Stimulated activated CD8-positive, alpha-beta memory T cell treated with anti-CD3 and anti-CD28 coated beads, Interleukin-7, amount 100 ng/mL, for 4 hours (primary cell): ENCODE results near the gene TNFSF13.

Experiments used
- DNase-seq, 2 donors: peaks; one replicate each; pipeline ENCODE4 v3.0.0-alpha.2; 2020; ENCODE audit warnings: low read depth in 2 of 2

The TNFSF13 gene, protein sequence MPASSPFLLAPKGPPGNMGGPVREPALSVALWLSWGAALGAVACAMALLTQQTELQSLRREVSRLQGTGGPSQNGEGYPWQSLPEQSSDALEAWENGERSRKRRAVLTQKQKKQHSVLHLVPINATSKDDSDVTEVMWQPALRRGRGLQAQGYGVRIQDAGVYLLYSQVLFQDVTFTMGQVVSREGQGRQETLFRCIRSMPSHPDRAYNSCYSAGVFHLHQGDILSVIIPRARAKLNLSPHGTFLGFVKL

DNA sequence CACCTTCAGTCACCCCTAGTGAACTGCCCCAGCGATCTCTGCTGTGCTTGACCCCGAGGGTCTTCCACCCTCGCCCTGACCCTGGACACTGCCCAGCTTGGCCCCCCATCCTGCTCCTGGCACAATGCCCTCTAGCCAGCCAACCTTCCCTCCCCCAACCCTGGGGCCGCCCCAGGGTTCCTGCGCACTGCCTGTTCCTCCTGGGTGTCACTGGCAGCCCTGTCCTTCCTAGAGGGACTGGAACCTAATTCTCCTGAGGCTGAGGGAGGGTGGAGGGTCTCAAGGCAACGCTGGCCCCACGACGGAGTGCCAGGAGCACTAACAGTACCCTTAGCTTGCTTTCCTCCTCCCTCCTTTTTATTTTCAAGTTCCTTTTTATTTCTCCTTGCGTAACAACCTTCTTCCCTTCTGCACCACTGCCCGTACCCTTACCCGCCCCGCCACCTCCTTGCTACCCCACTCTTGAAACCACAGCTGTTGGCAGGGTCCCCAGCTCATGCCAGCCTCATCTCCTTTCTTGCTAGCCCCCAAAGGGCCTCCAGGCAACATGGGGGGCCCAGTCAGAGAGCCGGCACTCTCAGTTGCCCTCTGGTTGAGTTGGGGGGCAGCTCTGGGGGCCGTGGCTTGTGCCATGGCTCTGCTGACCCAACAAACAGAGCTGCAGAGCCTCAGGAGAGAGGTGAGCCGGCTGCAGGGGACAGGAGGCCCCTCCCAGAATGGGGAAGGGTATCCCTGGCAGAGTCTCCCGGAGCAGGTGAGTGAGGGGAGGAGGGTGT is at the start of gene TNFSF13:
Gene TNFSF13, plus strand, starts transcription at position 207 of the 776 bp plus-strand sequence. Its CDS starts 290 bp downstream, at position 497.
- DNase-seq, result no peak

GRCh38 chr17:7508846-7509245 is 49.7 kb upstream of the TNFSF13 start:
- no peak for DNase-seq

DNA sequence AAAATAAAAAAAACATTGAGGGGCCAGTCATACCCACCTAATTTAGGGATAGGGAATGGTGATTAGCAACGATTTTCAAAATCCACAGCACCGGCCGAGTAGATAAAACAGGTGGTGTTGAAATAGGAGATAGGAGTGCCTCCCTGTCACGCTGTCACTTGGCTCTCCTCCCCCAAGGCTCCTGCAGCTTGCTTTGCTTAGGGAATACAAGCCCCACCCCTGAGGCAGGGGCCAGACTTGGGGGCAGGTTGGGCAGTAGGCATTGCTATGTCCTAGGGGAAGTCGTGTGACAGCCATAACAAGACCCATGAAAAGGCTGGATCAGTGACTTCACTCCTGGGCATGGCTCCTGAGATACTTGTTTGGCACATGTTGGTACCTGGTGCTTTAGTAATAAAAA is 48.6 kb upstream of the TNFSF13 start:
- DNase-seq, result no peak

DNA sequence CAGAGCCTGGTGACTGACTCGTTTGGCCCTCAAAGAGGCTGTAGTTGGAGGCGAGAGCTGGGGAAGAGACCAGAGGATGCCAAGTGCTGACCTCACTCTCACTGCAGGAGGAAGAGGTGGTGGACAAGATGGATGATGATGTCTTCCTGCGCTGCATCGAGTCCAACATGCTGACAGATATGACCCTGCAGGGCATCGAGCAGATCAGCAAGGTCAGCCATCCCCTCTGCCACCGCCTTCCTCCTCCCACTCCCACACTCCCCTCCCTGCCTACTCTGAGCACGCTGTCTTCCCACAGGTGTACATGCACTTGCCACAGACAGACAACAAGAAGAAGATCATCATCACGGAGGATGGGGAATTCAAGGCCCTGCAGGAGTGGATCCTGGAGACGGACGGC is 47.4 kb upstream of the TNFSF13 start:
- DNase-seq, result no peak

DNA sequence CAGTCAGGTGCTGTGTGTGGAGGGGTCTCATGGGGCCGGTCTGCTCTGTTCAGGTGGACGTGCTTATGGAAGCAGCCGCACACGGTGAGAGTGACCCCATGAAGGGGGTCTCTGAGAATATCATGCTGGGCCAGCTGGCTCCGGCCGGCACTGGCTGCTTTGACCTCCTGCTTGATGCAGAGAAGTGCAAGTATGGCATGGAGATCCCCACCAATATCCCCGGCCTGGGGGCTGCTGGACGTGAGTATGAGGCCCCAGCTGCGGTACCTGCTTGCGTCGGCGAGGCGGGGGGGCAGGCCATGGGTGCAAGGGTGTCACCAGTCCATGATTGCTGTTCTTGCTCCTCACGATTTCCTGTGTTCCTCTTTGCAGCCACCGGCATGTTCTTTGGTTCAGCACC is 46.4 kb upstream of the TNFSF13 start:
- DNase-seq, result no peak

DNA sequence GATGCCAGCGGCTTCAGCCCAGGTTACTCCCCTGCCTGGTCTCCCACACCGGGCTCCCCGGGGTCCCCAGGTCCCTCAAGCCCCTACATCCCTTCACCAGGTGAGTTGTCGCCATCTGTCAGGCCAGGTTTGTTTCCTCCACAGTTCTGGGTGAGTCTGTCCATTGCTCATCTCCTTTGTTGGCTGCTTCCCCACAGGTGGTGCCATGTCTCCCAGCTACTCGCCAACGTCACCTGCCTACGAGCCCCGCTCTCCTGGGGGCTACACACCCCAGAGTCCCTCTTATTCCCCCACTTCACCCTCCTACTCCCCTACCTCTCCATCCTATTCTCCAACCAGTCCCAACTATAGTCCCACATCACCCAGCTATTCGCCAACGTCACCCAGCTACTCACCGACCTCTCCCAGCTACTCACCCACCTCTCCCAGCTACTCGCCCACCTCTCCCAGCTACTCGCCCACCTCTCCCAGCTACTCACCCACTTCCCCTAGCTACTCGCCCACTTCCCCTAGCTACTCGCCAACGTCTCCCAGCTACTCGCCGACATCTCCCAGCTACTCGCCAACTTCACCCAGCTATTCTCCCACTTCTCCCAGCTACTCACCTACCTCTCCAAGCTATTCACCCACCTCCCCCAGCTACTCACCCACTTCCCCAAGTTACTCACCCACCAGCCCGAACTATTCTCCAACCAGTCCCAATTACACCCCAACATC is 45.6 kb upstream of the TNFSF13 start:
- DNase-seq, result no peak

DNA sequence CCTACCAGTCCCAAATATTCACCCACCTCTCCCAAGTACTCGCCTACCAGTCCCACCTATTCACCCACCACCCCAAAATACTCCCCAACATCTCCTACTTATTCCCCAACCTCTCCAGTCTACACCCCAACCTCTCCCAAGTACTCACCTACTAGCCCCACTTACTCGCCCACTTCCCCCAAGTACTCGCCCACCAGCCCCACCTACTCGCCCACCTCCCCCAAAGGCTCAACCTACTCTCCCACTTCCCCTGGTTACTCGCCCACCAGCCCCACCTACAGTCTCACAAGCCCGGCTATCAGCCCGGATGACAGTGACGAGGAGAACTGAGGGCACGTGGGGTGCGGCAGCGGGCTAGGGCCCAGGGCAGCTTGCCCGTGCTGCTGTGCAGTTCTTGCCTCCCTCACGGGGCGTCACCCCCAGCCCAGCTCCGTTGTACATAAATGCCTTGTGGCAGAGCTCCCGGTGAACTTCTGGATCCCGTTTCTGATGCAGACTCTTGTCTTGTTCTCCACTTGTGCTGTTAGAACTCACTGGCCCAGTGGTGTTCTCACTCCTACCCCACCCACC is 44.6 kb upstream of the TNFSF13 start:
- no peak for DNase-seq

DNA sequence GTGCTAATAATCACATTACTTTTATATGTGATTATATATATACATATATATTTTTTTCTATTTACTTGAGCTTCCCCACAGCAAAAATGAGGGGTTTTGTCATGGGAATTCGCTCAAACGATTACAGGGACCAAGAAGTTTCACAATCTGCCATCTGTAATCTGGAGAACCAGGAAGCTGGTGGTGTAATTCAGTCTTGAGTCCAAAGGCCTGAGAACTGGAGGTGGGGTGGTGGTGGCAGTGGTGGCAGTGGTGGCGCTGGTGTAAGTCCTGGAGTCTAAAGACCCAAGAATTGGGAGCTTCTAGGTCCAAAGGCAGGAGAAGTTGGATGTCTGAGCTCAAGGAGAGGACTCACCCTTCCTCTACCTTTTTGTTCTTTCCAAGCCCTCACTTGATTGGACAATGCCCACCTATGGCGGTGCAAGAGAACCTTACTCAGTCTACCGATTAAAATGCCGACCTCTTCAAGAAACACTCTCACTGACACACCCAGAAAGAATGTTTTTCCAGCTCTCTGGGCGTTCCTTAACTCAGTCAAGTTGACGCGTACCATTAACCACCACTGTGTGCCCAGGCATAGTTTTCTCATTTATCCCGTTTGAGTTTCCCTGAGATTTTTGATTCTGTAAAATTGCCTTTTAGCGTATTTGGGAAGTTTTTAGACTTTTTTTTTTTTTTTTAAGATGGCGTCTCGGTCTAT is 42.5 kb upstream of the TNFSF13 start:
- no peak for DNase-seq

- DNase-seq, result peak in 1 of 2 donors; percentile 27
Observed at GRCh38 chr17:7523033-7523432, 35.5 kb upstream of the TNFSF13 start.

- DNase-seq, result no peak
Observed at GRCh38 chr17:7528842-7529241, 29.7 kb upstream of the TNFSF13 start.

DNA sequence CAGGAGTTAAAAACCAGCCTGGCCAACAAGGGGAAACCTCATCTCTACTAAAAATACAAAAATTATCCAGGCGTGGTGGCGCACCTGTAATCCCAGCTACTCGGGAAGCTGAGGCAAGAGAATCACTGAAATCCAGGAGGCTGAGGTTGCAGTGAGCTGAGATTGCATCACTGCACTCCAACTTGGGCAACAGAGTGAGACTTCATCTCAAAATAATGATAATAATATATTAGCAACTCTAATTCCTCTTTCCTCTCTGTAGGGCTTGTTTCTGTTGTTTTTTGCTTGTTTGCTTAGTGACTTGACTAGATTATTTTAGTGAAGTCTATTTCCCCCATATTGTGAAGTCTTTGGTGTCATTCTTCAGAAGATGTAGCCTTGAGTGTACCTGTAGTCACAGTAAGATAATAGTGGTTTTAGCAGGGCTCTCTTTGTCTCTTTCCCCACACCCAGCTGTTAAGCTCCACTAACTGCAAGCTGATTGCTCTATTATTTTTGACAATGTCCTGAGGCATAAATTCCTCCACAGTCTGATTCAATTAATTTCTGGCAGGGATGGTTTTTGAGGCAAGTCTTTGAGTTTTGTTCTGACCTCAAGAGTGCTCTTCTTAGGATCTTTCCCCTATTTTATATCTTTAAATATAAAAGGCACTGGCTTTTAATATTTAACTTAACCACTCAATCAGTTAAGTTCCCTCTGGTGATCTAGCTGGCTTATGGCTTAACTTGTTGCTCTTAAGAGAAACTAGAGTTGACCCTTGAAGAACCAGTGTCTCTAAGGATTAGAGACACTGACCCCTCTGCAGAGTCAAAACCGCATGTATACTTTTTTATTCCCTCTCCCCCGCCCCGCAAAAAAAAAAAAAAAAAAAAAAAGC is 28.3 kb upstream of the TNFSF13 start:
- no peak for DNase-seq

- DNase-seq, result no peak
Observed at GRCh38 chr17:7538050-7538449, 20.5 kb upstream of the TNFSF13 start.

- no peak for DNase-seq
Observed at GRCh38 chr17:7538891-7539545, 19.5 kb upstream of the TNFSF13 start.

GRCh38 chr17:7541074-7541621 is 17.4 kb upstream of the TNFSF13 start:
- DNase-seq, result no peak

GRCh38 chr17:7544911-7545310 is 13.6 kb upstream of the TNFSF13 start:
- DNase-seq, result no peak

GRCh38 chr17:7548585-7549400 is 9.8 kb upstream of the TNFSF13 start, which contains the start of gene TNFSF12:
TSS of gene TNFSF12 (plus strand) at chr17:7549058. CDS start at chr17:7549154, 96 bp downstream.
- DNase-seq, result peak in 1 of 2 donors; percentile 50

- peak in 1 of 2 donors; percentile 20 for DNase-seq
Observed at GRCh38 chr17:7549401-7550055, 9.0 kb upstream of the TNFSF13 start.

- no peak for DNase-seq
Observed at GRCh38 chr17:7550344-7550743, 8.2 kb upstream of the TNFSF13 start.
